Measurements from ENCODE around the gene PFDN2. TPM values are rescaled to one million over a fixed set of nuclear protein-coding genes. Genes with fewer than 3 reads are reported as not detected.

PFDN2 gene
- total and polyA plus RNA-seq, 2 of the 4 experiments (the other 2 are of a cell fraction): 62.4 to 179 TPM

GRCh38 chr1:161083748-161084596 is 33.9 kb downstream of the PFDN2 start (continued):
- TF ChIP-seq RAD21 (IDR thresholded peaks at IDR 0.05; ENCODE audit: low read length) (no peak), CHD1 (IDR thresholded peaks at IDR 0.05; ENCODE audit: low read depth, low read length) (no peak)

- peak overlapping the region; percentile 81 for H2BK5ac ChIP-seq (ENCODE audit: low read depth, low read length, poor library complexity, severe bottlenecking)
- DNase-seq (peak; percentile 92), ATAC-seq (ENCODE audit: low read depth) (peak; percentile 89)
- H3K9me1 ChIP-seq (ENCODE audit: insufficient read depth, low read length): peaks cover 22% of the 10 kb centered on the region
- in situ Hi-C loops (cut with MboI; ENCODE audit: low sequenced_read_pairs): no loop called here
- H2BK120ac ChIP-seq (ENCODE audit: low read depth, low read length): peak overlapping the region; percentile 82; the same call in 1 of the 2 replicates
- peak overlapping the region; percentile 71 for H3K4ac ChIP-seq (ENCODE audit: low read depth, low read length)
- no peaks in the 10 kb centered on the region for H3K9me3 ChIP-seq (ENCODE audit: control insufficient read depth, insufficient read depth, low read length)
- intact Hi-C loops (cut with micrococcal nuclease): loop anchor here (5.0 kb wide), 1 partner anchor 36 kb away; the partner anchor contains the start of gene USF1
- no peak overlapping the region for H3K4me3 ChIP-seq (ENCODE audit: insufficient read depth, low read depth, low read length)
- H4K91ac ChIP-seq (ENCODE audit: insufficient read depth, low read depth, low read length): peak overlapping the region; percentile 69
- peak overlapping the region; percentile 28; the same call in 1 of the 2 replicates for H4K5ac ChIP-seq (ENCODE audit: low read depth, low read length)
- peak overlapping the region; percentile 58; the same call in 1 of the 2 replicates for H2BK20ac ChIP-seq (ENCODE audit: low read depth, low read length)
- H3K36me3 ChIP-seq (ENCODE audit: control insufficient read depth, insufficient read depth, low read length): no peaks in the 10 kb centered on the region
- H3K14ac ChIP-seq (replicated peaks; ENCODE audit: low read depth, low read length): peak overlapping the region; percentile 65; the same call in 1 of the 2 replicates
- H2AK5ac ChIP-seq (ENCODE audit: low read depth, low read length): peak overlapping the region; percentile 62; the same call in 1 of the 2 replicates
- ChIA-PET POLR2A (ENCODE audit: unreplicated experiment) (no interaction called here), CTCF (interaction anchor here (1.1 kb wide), 1 partner anchor 14 kb away, joined by 4 read pairs; no protein-coding TSS in a partner anchor)
- 47% methylated on average over 3 of the region's 8 CpGs; no CpG with 5 or more reads in 1 of the 2 experiments for WGBS, 2 experiments (ENCODE audit: extremely low coverage in 2 of 2, insufficient read length in 1 of 2)
- H3K27ac ChIP-seq (ENCODE audit: insufficient read depth, low read length): peak overlapping the region; percentile 24; the same call in 1 of the 2 replicates
- peak overlapping the region; percentile 55 to 78 for H4K8ac ChIP-seq (ENCODE audit: low read depth in 2 of 2, low read length in 2 of 2)
- peaks cover 28% of the 10 kb centered on the region for H3K4me1 ChIP-seq (ENCODE audit: control insufficient read depth, insufficient read depth, low read length)
- peak overlapping the region; percentile 21; the same call in 1 of the 2 replicates for H3K18ac ChIP-seq (ENCODE audit: low read depth, low read length)
- H3K79me1 ChIP-seq (ENCODE audit: low read depth in 1 of 2, low read length in 2 of 2): no peaks in the 10 kb centered on the region
- H3K27me3 ChIP-seq (ENCODE audit: control insufficient read depth, insufficient read depth, low read length): no peaks in the 10 kb centered on the region
- H2BK15ac ChIP-seq (ENCODE audit: low read depth, low read length): peak overlapping the region; percentile 8; the same call in 2 of the 3 replicates
- H2AFZ ChIP-seq (replicated peaks; ENCODE audit: low read length, poor library complexity): peak overlapping the region; percentile 92
- H3K4me2 ChIP-seq (ENCODE audit: low read depth, low read length): no peak overlapping the region
- no peak overlapping the region for H3K56ac ChIP-seq (ENCODE audit: extremely low read depth, insufficient read depth, low read length)
- no peaks in the 10 kb centered on the region for H4K20me1 ChIP-seq (ENCODE audit: insufficient read depth, low read length)
- H3K23ac ChIP-seq (ENCODE audit: low read depth, low read length): no peak overlapping the region
- BruUV-seq (replicated peaks): no TSS peak
- dilution Hi-C loops (cut with HindIII; ENCODE audit: low sequenced_read_pairs, unreplicated experiment): no loop called here
- peak overlapping the region; percentile 57 for H2AK9ac ChIP-seq (replicated peaks; ENCODE audit: low read depth, low read length, poor library complexity)
- H3K9ac ChIP-seq (ENCODE audit: low read depth, low read length): no peak overlapping the region
- TF ChIP-seq SMC3 (IDR thresholded peaks at IDR 0.05; ENCODE audit: low read depth, low read length) (peak; percentile 10; the same call in 1 of the 2 replicates), CEBPB (IDR thresholded peaks at IDR 0.05; ENCODE audit: low read depth, low read length) (peak; percentile 99), RAD21 (IDR thresholded peaks at IDR 0.05; ENCODE audit: low read length) (no peak), CTCF (conservative IDR thresholded peaks at IDR 0.05; ENCODE audit: low read depth, low read length) (no peak), RFX5 (IDR thresholded peaks at IDR 0.05; ENCODE audit: low read depth, low read length) (no peak), RCOR1 (IDR thresholded peaks at IDR 0.05; ENCODE audit: insufficient replicate concordance, low read length) (no peak), ELK1 (IDR thresholded peaks at IDR 0.05; ENCODE audit: borderline replicate concordance, low read depth, low read length) (no peak), NFE2L2 (IDR thresholded peaks at IDR 0.05; ENCODE audit: low read depth, low read length) (no peak), MXI1 (IDR thresholded peaks at IDR 0.05; ENCODE audit: borderline replicate concordance, low read depth, low read length) (no peak)
These were observed 34.7 kb downstream of the PFDN2 start for GRCh38 chr1:161082996-161083747.
